Stimulated activated CD4-positive, alpha-beta T cell treated with anti-CD3 and anti-CD28 coated beads, Interleukin-1b, Interleukin-23, amount 100 ng/mL, for 24 hours (primary cell): ENCODE measurements around the gene DCPS.

Source experiments
- DNase-seq, 4 experiments: peaks; one replicate each; pipeline ENCODE4 v3.0.0-alpha.2; 2020; ENCODE audit warnings: low read depth in 4 of 4, low spot score in 1 of 4

DCPS gene

DNA sequence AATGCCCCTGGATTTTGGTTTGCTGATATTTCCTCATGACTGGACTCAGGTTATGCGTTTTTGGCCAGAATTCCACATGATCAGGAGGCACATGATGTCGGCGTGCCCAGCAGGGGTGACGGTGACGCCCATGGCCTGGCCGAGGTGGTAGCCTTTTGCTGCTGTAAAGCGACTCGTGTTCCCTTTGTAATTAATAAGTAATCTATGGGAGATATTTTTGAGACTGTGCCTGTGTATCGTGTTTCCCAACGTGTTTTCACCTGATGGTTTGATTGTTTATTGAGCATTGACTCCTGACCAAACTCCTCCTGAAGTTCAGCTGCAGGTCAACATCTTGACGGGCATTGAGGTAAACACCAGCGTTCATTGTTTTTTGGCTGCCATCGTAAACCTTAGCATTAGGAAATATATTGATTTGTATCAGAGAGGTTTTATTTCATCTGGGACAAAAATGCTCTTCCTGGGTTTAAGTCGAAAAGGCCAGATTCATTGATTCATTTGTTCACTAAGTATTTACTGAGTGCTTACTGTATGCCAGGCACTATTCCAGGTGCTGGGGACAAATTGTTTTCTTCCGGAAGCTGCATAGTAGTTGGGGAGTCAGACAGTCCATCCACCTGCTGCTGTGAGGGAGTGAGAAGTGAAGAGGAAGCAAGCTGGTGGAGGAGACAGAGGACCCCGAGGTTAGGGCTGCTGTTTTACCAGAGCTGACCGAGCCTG, 23.6 kb downstream of the DCPS start:
- no peak for DNase-seq

DNA sequence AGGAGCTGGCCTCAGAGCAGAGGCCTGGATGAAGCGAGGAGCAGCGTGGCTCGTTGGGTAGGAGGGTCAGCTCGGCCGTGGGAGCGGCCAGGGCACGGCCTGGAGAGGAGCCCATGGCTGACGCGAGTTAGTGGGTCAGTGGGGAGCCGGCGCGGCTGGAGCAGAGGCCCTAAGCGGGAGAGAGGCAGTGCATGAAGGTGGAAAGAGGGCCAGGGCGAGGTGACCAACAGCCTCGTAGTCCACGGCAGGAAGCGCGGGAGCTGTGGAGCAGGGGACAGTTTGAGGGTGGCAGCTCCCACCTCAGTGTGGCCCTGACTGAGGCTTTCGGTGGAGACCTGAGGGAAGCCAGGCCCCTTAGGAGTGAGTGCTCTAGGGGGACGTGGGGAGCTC, 24.1 kb downstream of the DCPS start:
- DNase-seq = no peak

DNA sequence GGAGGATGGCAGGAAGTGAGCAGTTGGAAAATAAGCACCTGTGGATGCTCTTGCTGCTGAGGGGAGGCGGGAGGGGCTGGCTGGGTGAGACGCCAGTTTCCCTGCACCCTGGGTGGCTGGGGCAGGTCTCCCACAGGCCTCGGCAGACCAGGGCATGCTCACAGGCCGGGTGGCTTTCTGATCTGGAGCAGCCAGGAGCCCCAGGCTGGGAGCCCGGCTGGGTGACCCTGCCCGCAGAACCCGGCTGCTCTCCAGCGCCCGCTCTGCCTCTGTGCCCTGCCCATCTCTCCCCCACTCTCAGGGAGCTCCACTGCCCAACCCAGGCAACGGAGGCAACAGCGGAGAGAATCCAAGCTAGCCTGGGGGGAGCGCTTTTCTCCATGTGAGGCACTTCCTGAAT, 24.6 kb downstream of the DCPS start:
- no peak for DNase-seq

DNA sequence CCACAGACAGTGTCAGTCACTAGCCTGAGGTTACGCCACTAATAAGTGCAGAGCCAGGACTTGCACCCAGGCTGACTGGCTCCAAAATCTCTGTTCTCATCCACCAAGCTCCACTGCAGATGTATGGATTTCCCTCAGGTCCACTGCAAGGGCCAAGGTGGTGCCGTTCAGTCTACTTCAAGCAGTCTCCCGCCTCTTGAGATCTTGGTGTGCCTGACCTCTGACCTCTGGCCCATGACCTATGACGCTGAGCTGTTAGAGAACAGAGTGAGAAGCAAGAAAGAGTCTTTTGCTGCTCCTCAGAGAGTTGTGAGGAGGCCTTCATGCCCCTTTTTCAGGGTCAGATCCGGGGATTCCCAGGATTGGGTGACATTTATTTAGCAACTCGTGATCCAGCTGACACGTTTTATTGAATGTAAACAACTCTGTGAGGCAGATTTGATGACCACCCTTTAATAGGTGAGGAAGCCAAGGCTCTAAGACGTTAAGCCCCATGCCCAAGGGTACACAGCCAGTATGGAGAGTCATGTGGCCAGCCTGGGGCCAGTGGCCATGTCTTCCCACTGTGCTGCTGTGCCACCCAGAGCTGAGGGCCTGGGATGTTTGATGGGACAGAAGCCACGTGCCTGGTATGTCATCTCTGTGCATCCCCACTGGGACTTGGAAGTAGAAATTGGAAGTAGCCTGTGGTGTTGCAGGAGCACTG, 25.2 kb downstream of the DCPS start:
- no peak for DNase-seq

DNA sequence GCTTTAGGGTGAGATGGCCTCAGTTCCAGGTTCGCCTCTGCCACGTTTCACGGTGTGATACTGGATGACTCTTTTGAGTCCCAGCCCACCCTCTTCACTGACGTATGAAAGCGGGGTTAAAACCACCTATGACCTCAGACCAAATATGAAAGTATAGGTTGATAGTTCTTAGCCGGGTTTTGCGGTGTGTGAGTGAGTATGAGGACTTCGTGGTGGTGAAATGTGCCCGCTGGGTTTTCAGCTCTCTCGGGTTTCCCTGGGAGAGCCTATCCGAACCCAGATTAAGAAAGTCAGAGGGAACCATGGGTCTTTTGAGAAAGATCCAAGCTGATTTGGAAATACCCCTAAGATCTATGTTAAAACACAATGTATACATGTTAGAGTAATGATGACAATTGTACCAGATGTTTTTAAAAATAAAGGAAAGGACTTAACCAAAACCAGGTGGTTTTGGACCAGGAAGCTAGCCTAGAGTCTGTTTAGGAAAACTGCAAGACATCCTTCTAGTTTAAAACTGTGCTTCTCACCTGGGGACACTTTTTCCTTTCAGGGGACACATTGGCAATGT, 25.9 kb downstream of the DCPS start:
- no peak for DNase-seq

DNA sequence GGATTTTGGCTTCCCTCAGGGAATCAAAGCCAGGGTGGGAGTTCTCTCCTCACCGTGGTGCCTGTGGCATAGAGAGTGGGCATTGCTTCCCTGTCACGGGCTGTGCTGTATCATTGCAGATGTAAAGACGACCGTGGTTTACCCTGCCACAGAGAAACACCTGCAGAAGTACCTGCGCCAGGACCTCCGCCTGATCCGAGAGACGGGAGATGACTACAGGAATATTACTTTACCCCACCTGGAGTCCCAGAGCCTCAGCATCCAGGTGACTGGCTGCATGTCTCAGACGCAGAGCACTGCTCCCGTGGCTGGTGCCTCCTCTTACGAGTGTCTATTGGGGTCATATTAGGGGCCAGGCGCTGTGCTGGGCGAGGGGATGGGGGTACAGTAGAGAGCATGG, 27.4 kb downstream of the DCPS start:
- no peak for DNase-seq

DNA sequence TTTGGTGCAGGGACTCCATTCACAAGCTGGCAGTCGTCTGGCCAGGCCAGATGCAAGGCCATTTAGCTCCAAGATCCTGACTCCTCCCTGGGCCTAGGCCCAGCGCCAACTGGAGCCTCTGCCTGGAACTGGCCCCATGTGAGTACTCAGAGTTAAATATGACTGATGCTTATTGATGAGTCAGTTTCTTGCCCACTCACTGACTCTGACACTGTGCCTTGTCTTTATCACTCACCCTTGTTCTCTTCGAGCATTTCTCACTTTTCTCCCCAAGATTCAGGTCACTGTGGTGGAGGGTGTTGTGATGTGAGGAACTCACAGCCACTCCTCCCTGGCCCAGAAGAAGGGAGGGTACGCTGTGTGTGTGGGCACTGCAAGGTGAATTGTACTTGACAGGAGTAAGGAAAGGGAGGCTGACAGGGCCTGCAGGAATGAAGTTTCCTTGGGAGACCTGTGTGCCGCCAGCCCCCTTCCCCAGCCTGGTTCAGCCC, 28.4 kb downstream of the DCPS start:
- DNase-seq = no peak

DNA sequence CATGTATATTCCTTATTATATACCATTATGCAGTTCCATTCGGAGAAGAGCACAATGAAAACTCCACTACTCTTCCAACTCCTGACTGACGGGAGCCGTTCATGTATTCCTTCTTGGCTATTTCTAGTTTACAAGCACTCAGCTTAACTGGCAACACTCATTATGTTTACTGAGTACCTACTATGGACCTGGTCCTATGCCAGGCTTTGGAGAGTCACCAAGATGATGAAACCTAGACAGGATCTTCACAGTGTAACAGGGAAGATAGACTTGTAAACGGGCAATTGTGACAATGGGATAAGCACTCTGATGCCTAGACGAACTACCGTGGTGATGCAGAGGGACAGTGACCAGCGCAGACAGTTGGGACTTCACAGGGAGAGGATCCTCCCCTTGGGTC, 29.3 kb downstream of the DCPS start:
- DNase-seq = no peak

DNA sequence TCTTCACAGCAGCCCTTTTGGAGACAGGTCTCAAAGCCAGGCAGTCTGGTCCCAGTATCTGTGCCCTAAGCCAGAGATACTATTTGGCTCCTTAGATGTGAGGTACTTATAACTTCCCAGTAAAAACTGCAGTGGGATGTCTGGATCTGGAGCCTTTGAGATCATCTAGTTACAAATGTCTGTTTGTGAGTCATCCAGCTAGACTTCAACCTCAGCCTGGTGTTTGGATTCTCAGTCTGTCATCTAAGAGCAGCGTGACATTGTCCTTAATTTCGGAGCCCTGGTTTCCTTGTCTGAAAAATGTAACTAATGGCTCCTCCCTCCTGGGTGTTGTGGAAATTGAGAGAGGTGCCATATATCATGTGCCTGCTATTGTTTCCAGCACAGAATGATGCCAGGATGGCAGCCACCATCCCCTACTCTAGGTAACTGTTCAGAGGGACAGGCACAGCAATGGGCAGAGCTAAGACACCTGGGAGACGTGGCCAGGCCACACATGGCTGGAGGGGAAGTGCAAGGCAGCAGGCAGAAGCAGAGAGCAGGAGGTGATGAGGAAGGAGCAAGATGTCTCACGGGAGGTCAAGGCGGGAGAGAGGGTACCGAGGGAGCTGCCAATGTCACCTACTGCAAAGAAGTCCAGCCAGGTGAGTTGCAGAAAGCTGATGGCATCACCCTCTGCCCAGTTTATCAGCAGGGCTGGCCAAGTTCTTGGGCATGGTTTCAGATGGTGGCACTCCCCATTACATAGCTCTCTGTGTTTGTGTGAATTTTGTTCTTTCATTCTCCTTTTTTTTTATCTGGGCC, 31.0 kb downstream of the DCPS start:
- DNase-seq = no peak

DNA sequence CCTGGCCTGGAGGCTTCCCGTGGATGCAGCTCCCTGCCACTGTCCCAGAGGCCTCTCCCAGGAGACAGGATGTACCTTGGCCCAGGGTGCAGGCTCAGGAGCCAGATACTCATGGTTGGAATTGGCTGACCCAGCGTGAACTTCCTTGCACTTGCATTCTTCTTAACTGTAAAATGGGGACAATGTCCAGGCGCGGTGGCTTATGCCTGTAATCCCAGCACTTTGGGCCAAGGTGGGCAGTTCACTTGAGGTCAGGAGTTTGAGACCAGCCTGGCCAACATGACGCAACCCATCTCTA, 31.6 kb downstream of the DCPS start:
- no peak for DNase-seq

DNA sequence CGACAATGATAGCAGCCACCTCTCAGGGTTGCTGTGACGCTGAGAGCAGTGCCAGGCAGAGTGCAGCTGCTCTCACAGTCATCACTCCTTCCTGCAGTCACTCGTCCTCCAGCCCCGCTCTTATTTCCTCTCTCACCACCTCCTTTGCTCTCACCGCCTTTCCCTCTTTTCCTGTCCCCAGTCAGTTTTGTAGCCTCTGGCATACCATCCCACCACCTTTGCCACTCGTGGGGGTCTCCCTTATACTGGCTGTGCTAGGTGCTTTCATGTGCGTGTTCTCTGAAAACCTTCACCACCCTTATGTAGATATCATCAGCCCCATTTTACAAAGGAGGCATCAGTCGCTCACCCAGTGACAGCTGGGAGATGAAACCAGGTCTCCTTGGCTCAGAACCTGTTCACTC, 32.3 kb downstream of the DCPS start:
- DNase-seq = no peak

DNA sequence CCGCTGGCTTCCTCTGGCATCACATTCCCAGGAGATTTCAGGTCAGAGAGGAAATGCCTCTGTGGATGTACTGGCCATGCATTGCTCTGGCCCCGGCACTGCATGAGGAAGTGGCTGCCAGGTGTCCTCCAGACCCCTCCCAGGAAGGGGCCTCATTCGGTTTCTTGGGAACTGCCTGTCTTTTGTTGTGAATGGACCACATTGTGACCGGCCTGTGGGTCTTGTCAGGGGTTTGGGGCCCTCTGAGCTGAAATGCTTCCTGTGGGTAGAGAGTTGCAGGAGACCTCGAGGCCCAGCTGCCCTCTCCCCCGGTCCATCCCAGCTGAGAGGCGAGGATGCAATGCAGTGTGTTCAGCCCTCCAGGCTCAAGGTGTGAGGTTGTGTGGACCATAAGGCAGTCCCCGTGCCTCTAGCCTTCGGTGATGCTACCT, 32.8 kb downstream of the DCPS start:
- DNase-seq = no peak

DNA sequence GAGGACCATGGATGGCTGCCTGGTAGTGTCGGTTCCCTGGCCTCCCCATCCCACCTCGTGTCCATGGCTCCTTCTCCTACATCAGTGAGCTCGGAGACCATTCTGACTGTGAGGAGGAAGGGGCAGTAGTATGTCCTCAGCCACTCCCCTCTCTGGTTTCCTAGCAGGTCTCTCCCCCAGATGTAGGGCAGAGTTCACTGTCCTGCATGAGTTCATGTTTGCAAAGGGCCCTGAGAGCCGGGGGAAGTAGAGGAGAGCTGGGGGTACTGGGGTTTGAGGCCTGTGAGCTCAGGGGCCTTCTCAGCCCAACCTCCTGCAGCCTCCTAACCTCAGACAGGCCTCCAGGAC, 33.2 kb downstream of the DCPS start:
- DNase-seq = no peak

DNA sequence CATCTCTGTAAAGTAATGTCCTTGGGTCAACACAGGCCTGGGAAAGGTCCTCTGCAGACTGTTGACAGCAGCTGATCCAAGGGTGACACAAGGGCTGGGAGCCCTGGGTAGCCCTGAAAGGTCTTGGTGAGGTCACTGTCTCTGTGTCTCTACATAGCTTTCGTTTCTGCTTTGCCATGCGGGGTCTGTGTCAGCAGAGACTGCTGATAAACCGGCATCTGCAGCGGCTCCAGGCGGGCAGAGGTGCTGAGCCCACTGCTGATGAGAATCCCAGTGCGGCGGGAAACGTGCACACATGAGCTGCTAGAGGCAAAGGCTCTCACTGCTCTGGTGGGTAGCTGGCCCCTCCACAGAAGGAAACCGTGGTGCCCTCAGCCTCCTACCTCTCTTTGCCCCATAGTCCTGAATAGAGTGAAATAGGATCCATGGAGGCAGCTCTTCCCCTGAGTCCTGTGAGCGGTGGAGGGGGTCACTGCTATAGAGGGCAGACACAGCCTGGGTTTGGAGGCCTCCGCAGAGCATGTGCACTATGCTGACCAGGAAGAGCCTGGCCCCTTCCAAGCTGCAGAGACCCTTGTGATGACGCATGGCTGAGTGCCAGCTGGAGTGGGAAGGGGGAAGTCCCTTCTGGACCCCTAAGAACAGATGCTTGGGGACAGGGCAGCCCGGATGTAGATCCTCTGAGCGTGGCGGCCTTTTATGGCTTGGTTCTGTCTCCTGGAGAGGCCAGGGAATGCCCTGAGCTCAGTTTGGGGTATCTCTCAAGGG, 33.8 kb downstream of the DCPS start:
- no peak for DNase-seq

DNA sequence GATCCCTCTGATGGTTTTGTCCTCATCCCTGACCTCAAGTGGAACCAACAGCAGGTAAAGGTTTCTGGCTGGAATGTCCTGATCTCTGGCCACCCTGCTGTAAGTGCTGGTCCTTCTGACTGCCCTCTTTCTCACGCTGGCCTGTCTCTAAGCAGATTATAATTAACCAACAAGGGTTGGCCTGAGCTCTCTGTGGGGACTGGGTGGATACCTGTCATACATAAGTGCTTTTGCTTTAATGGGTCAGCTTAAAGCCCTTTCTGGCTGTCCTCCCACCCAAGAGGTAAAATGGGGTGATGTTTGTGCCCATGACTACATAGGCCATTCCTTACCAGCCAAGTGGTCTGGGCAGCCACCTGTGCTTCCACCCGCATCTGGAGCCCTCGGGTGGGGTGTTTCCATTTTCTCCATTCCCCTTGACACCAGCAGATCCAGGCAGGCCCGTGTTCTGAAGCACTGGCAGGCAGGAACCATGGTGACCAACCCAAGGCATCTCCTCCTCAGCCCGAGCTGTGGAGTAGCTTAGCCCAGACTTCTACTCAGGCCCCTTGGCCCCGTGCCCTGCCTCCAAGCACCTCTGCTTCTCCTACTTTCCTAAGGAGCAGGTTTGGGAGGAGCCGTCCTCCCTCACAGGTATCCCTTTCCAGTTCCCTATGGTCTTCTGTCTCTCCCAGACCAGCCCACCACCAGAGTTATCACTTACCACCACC, 34.6 kb downstream of the DCPS start:
- no peak for DNase-seq

DNA sequence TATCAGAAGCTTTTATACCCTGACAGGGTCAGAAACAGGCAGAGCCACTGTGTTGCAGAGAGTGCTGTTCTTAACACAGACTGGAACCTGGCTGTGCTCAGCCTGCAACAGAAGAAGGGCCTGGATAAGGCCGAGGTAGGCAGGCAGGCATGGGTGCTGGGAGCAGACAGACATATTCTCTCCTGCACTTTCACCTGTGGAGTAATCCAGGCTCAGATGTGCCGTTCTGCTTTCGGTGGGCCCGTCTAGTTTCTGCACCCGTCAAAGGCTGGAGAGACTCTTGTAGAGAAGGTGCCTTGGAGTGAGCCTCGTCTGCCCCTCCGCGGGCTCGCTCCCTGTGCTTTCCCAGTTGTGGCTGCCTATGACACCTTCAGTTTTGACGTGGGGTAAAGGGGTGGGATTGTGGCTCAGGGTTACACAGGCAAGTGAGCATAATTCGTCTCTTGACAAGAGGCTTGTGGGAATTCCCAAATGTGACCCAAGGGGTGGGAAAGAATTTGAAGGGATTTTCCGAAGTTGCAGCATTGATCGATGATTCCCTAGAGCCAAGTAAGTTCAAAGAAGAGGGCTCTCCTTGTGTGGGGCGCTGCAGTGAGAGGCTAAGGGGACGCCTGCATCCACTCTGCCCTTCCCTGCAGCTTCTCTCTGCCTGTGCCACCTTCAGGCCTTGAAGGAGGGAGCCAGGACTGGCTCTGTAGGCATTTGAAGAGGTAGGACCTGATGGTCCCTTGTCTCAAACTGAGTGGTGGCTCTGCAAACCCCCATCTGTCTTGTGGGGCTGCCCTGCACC, 35.4 kb downstream of the DCPS start:
- DNase-seq = no peak

DNA sequence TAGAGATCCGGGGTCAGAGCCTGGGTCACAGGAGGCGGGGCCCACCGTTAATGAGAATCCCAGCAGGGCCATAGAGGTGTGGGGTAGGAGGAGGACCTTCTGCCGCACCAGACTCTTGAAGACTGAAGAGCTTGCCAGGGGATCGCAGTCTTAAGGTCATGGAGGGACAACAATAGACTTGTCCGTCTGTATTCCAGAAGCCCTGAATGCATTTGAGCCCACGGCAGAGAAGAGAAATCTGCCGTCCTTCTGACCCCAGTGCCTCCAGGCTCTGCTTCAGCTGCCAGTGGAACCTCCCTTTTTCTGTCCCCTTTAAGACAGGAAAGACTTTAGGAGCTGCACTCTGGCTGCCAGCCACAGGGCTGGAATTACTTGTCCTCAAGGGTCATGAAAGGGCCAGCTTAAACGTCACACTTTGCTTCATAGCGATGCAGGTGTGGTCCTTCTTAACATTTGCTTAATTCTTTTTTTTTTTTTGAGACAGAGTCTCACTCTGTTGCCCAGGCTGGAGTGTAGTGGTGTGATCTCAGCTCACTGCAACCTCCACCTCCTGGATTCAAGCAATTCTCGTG, 36.1 kb downstream of the DCPS start:
- DNase-seq = no peak

DNA sequence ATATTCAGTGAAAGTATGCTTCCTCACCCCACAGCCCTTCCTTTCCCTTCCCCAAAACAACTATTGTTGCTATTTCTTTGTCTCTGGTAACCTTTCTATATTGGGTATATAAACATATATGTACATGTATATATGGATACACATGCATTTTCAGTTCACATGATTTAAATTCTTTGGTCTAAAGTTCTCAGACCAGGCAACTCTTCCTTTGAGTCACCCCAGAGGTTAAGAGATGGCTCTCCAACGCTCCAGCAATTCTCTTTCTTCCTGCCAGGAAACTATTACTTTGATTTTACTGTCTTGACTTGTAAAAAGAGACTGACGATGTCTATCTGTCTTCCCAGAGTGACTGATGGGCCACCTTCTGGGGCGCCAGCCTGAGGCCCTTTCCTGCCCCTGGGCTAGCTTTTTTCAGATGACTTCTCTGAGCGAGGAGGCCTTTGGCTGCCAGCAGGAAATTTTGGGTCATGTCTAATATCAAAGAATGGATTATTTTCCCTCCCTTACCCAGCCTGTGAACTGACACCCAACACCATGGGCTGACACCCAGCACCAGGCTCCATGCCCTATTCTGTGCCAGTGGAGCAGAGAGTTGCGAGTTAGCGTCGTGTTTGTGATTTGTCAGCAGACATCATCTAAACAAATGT, 37.2 kb downstream of the DCPS start:
- DNase-seq = no peak

DNA sequence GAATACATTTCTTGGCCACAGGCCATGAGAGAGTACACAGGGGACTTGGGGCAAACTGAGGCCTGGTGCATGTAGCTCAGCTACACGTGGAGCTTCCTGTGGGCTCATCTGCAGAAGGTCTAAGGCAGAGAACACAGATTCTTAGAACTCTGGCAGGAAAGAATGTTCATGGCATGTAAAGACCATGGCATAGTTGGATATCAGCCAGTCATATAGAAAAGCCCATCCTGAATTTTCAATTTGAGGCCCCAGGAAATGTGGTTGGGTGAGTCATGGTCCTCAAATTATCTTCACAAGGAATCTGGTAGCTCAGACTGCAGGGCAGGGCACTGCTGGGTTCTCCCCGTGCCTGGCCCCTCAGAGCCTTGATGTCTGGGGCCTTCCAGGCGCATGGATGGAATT, 37.9 kb downstream of the DCPS start:
- DNase-seq = no peak
